ENCODE measurements around the gene C1QL2.

The C1QL2 gene

GRCh38 chr2:119113489-119113770 lies 45.1 kb downstream of the C1QL2 start:
- no peak for TF ChIP-seq ZNF274 (IDR thresholded peaks at IDR 0.05; ENCODE audit: low read depth, low read length)
- no peak overlapping the region for H3K4me3 ChIP-seq (ENCODE audit: low read length)

DNA sequence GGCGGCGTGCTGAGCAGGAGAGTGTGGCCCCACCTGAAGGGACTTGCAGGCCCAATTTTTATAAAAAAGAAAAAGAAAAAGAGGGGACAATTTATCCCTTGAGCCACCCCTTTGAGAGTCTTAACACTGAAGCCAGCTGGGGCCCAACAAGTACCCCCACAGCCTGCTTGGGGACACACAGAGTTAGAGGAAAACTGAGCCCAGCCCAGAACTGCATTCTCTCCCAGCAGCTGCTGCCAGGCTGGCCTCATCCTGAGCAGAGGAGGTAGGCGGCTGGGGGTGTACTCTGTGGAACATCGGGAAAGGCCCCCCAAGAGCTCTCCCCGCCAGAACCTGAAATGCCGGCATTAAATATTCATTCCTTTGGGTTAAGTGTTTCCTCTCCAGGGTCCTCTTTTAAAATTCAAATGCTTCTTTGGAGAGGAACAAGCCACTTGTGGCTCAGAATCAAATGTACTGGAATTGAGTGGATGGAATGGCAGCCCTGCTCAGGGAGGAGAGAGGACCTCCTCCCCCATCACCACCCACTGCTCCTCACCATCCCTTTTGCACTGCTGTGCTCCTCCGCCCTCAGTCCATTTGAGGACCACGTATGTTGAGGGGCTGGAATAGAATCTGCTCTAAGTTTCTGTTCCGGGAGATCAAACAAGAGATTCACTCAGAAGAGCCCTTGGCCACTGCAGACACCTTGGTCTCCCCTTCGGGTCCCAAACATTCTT lies 45.6 kb downstream of the C1QL2 start:
- no peak for TF ChIP-seq ZNF274 (IDR thresholded peaks at IDR 0.05; ENCODE audit: low read depth, low read length)
- H3K4me3 ChIP-seq (ENCODE audit: low read length), result no peak overlapping the region

GRCh38 chr2:119112230-119112629 lies 46.3 kb downstream of the C1QL2 start:
- TF ChIP-seq ZNF274 (IDR thresholded peaks at IDR 0.05; ENCODE audit: low read depth, low read length), result no peak

GRCh38 chr2:119111115-119111975 lies 47.2 kb downstream of the C1QL2 start:
- no peak for TF ChIP-seq ZNF274 (IDR thresholded peaks at IDR 0.05; ENCODE audit: low read depth, low read length)
- no peak overlapping the region for H3K4me3 ChIP-seq (ENCODE audit: low read length)

More at GRCh38 chr2:119112230-119112629, 46.3 kb downstream of the C1QL2 start:
- no peak overlapping the region for H3K4me3 ChIP-seq (ENCODE audit: low read length)

- TF ChIP-seq ZNF274 (IDR thresholded peaks at IDR 0.05; ENCODE audit: low read depth, low read length), result no peak
Observed at GRCh38 chr2:119109866-119110265, 48.7 kb downstream of the C1QL2 start.

GRCh38 chr2:119108186-119108585 lies 50.4 kb downstream of the C1QL2 start:
- no peak for TF ChIP-seq ZNF274 (IDR thresholded peaks at IDR 0.05; ENCODE audit: low read depth, low read length)
- H3K4me3 ChIP-seq (ENCODE audit: low read length), result no peak overlapping the region

More at GRCh38 chr2:119109866-119110265, 48.7 kb downstream of the C1QL2 start:
- H3K4me3 ChIP-seq (ENCODE audit: low read length), result no peak overlapping the region

- TF ChIP-seq ZNF274 (IDR thresholded peaks at IDR 0.05; ENCODE audit: low read depth, low read length), result no peak
- H3K4me3 ChIP-seq (ENCODE audit: low read length), result no peak overlapping the region
Observed at GRCh38 chr2:119106301-119106897, 52.2 kb downstream of the C1QL2 start.
